CD4-positive, alpha-beta T cell treated with Interleukin-6 for 4 hours (primary cell): ENCODE data around the gene PRRG1.
"Not testable (repeated sequence)": the region's sequence is repeated elsewhere in the genome, so short reads cannot be mapped to it uniquely, and the experiment has no call there.

Experiments used
- DNase-seq: peaks from one replicate; pipeline ENCODE4 v3.0.0-alpha.2; 2020; ENCODE audit warnings: mixed read lengths

Gene PRRG1

DNA sequence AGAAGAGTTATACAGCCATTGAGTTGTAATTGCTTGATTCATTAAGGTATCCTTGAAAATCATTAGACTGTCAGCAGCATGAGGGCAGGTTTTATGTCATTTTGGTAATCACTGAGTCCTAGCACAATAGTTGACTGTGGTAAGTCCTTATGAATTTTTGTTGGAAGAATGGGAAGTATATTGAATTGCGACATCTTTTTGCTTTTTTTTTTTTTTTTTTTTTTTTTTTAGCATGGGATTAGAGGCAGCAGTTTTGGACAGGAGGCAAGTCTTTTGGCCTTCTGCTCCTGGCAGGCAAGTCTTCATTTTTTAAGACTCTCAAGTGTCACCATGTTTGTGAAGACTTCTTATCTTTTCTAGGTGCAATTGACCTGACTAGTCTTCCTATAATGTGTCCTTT is 29.7 kb downstream of the PRRG1 start:
- no peak for DNase-seq

DNA sequence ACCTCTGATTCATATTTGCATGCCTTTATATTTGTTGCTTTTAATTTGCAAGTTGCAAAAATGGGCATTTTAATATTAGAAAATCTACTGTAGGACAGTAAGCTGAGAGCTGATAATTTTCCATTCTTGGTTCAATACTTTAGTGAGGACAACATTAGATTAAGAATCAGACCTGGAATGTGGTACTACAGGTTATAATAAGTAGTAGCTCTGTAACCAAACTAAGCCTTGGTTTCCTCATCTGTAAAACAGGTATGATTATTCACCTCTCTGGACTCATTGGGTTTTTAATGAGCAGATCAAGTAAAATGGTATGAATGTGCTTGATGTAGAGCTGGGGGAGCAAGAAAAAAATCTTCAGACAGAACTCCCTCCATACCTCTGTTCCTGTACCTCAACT is 31.1 kb downstream of the PRRG1 start:
- DNase-seq: no peak

GRCh38 chrX:37380924-37381323 is 31.8 kb downstream of the PRRG1 start:
- no peak for DNase-seq

DNA sequence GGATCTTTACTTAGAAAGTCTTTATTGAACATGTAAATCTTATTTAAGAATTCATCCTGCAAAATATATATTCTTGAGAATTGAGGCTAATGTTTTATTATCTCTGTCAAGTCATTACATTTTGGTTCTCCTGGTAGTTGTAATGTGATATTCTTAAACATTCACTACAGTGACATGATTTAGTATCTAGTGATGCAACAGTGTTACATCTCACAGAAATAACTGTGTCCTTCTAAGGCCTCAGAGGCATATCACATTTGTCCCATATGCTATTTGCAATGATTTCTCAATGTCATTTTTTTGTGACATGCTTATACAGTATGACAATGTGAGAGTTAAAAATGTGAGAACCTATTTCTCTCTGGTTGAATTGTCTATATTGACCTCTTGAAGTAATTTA is 34.1 kb downstream of the PRRG1 start:
- no peak for DNase-seq

DNA sequence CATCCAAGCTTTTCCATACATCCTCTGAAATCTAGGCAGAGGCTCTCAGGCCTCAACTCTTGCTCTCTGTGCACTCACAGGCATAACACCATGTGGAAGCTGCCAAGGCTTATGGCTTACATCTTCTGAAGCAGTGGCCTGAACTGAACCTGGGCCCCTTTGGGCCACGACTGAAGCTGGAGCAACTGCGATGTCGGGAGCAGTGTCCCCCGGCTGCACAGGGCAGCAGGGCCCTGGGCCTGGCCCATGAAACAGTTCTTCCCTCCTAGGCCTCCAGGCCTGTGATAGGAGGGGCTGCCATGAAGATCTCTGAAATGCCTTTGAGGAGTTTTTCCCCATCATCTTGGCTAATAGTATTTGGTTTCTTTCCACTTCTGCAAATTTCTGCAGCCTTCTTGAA is 39.2 kb downstream of the PRRG1 start:
- no peak for DNase-seq

DNA sequence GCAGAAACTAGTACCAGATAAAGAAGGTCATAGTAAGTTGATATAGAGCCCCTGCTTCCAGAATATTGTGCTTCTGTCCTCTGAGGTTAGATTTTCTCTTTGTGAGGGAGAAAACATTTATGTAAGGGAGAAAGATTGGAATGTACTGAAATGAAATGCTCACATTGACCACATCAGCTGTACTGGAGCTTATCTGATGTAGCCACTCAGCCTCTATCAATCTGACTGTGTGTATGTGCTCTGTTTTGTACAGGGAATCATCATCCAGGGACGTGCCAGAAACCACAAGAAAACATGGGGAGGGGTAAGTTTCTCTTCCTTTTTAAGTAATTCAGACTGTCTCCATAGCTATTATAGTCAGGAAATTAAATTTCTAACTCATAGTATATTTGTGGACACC is 56.8 kb downstream of the PRRG1 start:
- no peak for DNase-seq

DNA sequence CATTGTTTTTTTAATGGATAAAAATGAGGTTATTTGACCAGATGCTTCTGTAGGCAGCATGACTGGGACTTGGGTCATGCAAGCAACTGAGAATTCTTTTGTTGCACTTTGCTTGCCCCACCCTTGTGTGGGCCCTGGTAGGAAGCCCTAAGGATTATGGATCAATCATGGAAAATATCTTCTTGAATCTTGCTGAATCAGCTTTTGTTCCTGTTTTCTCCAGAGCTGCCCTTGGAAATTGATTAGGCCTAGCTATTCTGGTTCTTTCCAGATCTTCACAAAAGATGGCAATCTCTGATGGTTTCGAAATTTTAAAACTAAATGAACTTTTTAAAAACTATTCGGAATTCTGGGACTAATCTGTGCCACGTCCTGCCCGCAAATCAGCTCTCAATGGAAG is 58.6 kb downstream of the PRRG1 start:
- DNase-seq: no peak

DNA sequence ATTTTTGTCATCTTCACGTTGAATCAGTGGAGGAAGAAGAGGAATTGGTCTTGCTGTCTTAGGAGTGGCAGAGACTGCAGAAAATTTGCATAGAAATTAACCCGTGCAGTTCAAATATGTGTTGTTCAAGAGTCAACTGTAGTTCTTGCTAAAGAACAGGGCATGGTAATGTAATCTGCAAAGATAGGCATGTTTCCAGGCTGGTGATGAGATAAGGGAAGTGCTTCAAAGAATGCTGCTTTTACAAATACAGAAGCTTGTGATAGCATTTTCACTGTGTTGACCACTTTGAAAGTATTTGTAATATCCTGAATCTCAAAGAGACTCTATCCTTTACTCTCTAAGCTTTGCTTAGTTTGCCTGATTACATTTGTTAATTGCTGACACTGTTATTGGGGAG is 60.1 kb downstream of the PRRG1 start:
- no peak for DNase-seq

- no peak for DNase-seq
Observed at GRCh38 chrX:37420185-37420584, 71.0 kb downstream of the PRRG1 start.

DNA sequence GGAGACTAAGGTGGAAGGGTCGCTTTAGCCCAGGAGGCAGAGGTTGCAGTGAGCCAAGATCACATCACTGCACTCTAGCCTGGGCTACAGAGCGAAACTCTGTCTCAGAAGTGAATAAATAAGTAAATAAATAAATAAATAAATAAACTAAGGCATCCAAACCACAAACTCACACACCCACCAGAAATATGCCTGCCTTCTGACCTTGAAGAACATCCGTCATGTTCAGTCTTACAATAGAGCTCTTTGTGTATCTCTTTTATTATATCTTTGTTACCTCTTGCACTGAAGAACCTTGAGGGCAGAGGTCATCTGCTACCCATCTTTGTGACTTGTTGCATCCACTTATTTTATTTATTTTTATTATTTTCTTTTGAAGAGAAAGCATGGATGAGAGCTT is 71.6 kb downstream of the PRRG1 start:
- DNase-seq: no peak

DNA sequence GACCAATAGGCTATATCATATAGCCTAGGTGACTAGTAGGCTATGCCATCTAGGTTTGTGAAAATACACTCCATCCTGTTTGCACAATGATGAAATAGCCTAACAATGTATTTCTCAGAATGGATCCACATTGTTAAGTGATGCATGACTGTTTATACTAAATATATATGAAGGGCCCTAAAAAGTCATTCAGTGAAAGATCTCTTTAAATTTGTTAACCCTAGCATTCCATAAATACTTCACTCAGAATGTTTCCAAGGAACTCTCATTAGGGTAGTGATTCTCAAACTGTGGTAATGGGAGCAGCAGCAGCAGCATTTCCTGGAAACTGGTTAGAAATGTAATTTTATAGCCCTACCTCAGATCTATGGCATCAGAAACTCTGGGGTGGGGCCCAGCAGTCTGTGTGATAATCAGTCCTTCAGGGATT is 74.9 kb downstream of the PRRG1 start:
- no peak for DNase-seq

DNA sequence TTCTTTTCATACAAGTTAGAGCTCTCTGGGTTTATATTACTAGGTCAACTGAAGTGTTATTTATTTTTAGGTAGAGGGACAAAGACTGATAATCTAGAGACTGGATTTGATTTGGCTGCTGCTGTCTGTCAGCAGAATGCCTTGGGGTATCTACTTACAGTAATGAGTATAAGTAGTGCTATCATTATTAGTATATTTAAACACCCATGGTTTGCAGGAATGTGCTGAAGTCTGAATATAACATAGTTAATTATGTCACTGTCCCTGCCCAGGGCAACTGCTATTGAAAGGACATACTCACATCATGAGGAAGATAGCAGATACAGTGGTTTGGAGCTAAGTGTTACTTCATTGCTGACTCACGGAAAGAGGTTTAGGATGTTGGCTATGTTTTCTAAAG is 76.2 kb downstream of the PRRG1 start:
- no peak for DNase-seq

DNA sequence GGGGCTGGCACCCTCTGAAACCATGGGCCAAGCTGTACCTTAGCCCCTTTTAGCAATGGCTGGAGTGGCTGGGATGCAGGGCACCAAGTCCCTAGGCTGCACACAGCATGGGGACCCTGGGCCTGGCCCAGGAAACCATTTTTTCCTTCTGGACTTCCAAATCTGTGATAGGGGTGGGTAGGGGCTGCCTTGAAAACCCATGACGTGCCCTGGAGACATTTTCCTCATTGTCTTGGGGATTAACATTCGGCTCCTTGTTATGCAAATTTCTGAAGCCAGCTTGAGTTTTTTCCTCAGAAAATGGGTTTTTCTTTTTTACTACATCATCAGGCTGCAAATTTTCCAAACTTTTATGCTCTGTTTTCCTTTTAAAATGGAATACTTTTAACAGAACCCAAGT is 79.8 kb downstream of the PRRG1 start:
- DNase-seq: not testable (repeated sequence)

DNA sequence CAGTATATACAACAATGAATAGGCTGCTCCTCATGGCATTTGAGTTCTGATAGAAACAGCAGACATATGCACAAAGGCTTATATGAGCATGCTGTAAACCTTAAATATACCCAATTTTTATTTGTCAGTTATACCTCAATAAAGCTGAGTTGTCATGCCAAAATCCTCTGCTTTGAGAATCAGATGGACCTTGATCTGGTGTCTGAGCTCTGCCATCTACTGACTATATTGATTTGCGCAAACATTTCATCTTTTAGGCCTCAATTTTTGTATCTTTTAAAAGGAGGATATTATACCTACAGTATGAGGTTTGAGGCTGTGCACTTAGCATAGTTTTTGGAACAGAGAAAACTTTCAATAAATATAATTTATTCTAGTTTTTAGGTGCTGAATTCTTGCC is 85.2 kb downstream of the PRRG1 start:
- no peak for DNase-seq

DNA sequence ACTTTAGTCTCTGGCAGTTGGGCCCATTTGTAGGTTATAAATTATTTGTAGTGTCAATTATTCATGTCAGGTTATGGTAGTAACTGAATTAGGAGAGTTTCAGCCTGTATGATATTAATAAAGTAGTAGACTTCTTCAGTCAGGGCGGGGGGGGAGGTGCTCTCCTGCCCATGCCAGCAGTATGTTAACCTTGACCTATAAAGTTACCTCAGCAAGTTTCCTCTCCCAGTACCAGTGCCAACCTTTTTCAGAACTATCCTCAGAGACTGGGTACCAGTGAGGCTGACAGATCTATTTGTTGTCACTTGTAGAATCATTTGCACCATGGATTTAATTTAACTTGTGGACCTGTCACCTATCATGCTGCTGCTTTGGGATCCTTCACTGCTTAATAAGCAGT is 88.0 kb downstream of the PRRG1 start:
- DNase-seq: no peak

DNA sequence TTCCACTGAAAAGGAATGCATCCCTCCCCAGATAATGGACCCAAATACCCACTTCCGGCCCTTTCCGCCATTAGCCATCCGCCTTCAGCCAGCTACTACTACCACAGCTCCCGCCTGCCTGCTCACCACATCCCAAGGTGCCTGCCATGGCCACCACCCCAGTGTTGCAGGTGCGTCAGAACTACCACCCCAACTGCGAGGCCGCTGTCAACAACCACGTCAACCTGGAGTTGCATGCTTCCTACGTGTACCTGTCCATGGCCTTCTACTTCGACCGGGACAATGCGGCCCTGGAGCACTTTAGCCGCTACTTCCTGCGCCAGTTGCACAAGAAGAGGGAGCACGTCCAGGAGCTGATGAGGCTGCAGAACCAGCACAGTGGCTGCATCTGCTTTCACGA is 92.2 kb downstream of the PRRG1 start:
- DNase-seq: no peak

GRCh38 chrX:37445182-37445581 is 96.0 kb downstream of the PRRG1 start:
- no peak for DNase-seq

DNA sequence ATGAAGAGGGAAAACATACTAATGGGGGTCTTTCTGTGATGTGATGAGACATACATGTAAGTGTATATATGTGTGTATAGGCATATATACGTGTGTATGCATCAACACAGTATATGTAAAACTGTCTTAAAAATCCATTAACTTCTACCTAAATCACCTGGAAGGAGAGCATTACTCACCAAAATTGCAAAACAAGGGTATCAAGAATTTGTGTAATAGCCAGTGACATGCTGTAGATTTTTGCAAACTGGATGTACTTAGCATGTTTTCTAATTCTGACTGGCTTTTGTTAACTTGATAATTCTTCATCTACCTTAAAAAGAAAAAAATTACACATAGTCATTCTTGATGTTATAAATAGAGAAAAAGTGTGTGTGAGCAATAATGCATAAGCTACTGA is 104.7 kb downstream of the PRRG1 start:
- DNase-seq: no peak

- DNase-seq: no peak
Observed at GRCh38 chrX:37454537-37455285, 105.5 kb downstream of the PRRG1 start.

- no peak for DNase-seq
Observed at GRCh38 chrX:37455381-37455780, 106.2 kb downstream of the PRRG1 start.

GRCh38 chrX:37460285-37460684 is 111.1 kb downstream of the PRRG1 start:
- not testable (repeated sequence) for DNase-seq

DNA sequence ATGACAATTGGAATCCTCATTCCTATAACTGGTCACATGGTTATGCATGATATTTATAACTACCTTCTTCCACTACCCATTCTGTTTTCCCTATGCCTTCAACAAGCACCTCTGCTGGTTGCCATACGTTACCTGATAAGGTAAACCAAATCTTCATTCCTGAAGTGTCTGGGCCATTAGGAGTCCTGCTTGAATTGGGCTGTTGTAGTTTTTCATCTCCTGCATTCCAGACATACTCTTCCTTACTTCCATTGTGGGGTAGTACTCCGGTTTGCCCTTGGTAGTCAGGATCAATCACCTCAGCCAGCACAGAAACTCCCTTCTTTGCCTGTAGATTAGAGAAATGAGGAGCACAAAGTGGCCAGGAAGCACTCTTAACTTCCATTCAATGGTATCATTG is 113.2 kb downstream of the PRRG1 start:
- DNase-seq: no peak

- no peak for DNase-seq
Observed at GRCh38 chrX:37468124-37468739, 119.1 kb downstream of the PRRG1 start.

- no peak for DNase-seq
Observed at GRCh38 chrX:37470711-37471110, 121.5 kb downstream of the PRRG1 start.

GRCh38 chrX:37472836-37473235 is 123.7 kb downstream of the PRRG1 start:
- no peak for DNase-seq
